ENCODE measurements around the gene CLDN7. TPM values are rescaled to one million over a fixed set of nuclear protein-coding genes. Genes with fewer than 3 reads are reported as not detected.

Gene CLDN7
- total and polyA plus RNA-seq, 4 donors: 3.0 to 35.0 (median 19.6) TPM

DNA sequence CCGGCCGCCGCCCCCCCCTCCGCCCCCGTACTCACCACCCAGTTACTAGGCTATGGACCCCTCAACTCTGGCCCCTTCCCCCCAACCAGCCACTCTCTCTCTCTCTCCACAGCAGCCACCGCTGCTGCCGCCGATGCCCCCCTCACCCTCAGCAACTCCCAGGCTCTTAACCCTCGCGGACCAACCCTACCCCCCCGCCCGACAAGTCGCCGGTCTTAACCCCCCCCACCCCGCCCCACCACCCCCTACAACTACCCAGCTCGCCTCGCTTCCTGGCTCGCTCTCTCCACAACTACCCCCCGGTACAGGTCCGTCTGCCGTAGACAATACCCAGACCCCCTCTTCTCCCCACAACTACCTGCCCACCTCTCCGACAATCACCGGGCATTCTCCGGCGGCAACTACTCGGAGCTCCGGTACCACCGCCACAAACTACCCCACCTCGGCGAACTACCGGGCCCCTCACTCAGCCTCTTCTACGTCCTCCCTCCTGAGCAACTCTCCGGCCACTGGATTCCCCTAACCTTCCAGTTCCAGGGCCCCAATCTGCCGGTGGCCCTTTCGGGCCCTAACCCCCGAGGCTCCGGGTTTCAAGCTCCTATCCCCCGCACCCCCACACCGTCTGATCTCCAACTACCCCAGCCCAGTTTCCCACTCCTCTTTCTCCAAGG is 23.7 kb downstream of the CLDN7 start:
- TF ChIP-seq, protein P1, sequence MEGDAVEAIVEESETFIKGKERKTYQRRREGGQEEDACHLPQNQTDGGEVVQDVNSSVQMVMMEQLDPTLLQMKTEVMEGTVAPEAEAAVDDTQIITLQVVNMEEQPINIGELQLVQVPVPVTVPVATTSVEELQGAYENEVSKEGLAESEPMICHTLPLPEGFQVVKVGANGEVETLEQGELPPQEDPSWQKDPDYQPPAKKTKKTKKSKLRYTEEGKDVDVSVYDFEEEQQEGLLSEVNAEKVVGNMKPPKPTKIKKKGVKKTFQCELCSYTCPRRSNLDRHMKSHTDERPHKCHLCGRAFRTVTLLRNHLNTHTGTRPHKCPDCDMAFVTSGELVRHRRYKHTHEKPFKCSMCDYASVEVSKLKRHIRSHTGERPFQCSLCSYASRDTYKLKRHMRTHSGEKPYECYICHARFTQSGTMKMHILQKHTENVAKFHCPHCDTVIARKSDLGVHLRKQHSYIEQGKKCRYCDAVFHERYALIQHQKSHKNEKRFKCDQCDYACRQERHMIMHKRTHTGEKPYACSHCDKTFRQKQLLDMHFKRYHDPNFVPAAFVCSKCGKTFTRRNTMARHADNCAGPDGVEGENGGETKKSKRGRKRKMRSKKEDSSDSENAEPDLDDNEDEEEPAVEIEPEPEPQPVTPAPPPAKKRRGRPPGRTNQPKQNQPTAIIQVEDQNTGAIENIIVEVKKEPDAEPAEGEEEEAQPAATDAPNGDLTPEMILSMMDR (IDR thresholded peaks at IDR 0.05; ENCODE audit: low read depth, low read length, missing input control): no peak
- TF ChIP-seq HNF4A (conservative IDR thresholded peaks at IDR 0.05) (no peak), FOXA2 (IDR thresholded peaks at IDR 0.05) (no peak), NR2F2 (IDR thresholded peaks at IDR 0.05) (no peak), GABPA (IDR thresholded peaks at IDR 0.05 in 1 of 2, conservative IDR thresholded peaks at IDR 0.05 in 1 of 2) (no peak), TAF1 (conservative IDR thresholded peaks at IDR 0.05) (no peak), HNF4G (IDR thresholded peaks at IDR 0.05) (no peak)
- TF ChIP-seq, protein P2, sequence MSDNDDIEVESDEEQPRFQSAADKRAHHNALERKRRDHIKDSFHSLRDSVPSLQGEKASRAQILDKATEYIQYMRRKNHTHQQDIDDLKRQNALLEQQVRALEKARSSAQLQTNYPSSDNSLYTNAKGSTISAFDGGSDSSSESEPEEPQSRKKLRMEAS (IDR thresholded peaks at IDR 0.05): no peak
- TF ChIP-seq, protein P3, sequence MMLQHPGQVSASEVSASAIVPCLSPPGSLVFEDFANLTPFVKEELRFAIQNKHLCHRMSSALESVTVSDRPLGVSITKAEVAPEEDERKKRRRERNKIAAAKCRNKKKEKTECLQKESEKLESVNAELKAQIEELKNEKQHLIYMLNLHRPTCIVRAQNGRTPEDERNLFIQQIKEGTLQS (IDR thresholded peaks at IDR 0.05): no peak
- TF ChIP-seq, protein P4, sequence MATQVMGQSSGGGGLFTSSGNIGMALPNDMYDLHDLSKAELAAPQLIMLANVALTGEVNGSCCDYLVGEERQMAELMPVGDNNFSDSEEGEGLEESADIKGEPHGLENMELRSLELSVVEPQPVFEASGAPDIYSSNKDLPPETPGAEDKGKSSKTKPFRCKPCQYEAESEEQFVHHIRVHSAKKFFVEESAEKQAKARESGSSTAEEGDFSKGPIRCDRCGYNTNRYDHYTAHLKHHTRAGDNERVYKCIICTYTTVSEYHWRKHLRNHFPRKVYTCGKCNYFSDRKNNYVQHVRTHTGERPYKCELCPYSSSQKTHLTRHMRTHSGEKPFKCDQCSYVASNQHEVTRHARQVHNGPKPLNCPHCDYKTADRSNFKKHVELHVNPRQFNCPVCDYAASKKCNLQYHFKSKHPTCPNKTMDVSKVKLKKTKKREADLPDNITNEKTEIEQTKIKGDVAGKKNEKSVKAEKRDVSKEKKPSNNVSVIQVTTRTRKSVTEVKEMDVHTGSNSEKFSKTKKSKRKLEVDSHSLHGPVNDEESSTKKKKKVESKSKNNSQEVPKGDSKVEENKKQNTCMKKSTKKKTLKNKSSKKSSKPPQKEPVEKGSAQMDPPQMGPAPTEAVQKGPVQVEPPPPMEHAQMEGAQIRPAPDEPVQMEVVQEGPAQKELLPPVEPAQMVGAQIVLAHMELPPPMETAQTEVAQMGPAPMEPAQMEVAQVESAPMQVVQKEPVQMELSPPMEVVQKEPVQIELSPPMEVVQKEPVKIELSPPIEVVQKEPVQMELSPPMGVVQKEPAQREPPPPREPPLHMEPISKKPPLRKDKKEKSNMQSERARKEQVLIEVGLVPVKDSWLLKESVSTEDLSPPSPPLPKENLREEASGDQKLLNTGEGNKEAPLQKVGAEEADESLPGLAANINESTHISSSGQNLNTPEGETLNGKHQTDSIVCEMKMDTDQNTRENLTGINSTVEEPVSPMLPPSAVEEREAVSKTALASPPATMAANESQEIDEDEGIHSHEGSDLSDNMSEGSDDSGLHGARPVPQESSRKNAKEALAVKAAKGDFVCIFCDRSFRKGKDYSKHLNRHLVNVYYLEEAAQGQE (IDR thresholded peaks at IDR 0.05): no peak
- H3K9me3 ChIP-seq (ENCODE audit: control insufficient read depth in 4 of 4, low read length in 3 of 4): no peaks in the 10 kb centered on the region
- peak overlapping the region; percentile 90 to 92 for H3K27ac ChIP-seq (ENCODE audit: low read depth in 1 of 2, low read length in 2 of 2)
- peaks cover 7 to 24% (median 14%) of the 10 kb centered on the region in 4 donors for H3K36me3 ChIP-seq (ENCODE audit: control insufficient read depth in 4 of 4, insufficient read depth in 3 of 4, low read depth in 1 of 4, low read length in 3 of 4)
- H3K9ac ChIP-seq (ENCODE audit: low read depth in 1 of 2, low read length in 2 of 2): peak overlapping the region; percentile 88 to 89
- H3K4me1 ChIP-seq (ENCODE audit: control insufficient read depth in 4 of 4, insufficient read depth in 4 of 4, low read length in 3 of 4): peaks cover 2 to 56% (median 45%) of the 10 kb centered on the region in 4 donors
- no peaks in the 10 kb centered on the region for H3K27me3 ChIP-seq (ENCODE audit: control insufficient read depth in 4 of 4, insufficient read depth in 4 of 4, low read length in 3 of 4)
- under 1% methylated on average over 39 of the region's 39 CpGs for WGBS
- peak overlapping the region; percentile 88 to 94 (median 90) for H3K4me3 ChIP-seq (ENCODE audit: low read depth in 1 of 3, low read length in 3 of 3)
- DNase-seq (ENCODE audit: low spot score): peak; percentile 58

DNA sequence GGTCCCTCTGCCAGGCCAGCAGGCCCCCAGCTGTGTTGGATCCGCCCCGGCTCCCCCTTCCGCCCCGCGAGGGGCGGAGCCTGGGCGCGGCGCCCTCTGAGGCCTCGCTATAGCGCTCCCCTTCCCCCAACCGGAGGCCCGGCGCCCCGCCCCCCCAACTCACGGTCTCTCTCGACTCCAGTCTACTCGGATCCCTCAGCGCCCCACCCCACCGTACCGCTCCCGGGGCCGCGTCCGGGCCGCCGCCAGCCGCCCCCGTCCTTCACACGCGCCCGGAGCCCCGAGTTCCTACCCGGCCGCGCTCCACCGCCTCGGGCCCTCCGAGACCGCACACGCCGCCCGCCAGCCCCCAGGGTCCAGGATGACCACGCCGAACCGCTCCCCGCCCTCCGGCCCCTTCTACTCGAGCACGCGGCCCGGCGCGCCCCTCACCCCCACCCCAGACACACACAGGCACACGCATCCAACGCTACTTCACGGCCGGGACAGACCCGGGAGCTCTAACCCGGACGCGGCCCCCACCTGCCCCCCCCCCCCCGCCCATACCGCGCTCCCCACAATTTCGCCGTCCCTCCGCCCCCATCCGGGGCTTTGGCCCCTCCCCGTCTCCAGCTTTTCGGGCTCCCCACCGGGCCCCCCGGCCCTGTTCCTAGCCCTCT is 24.4 kb downstream of the CLDN7 start:
- DNase-seq (ENCODE audit: low spot score): peak; percentile 93
- H3K36me3 ChIP-seq (ENCODE audit: control insufficient read depth in 4 of 4, insufficient read depth in 3 of 4, low read depth in 1 of 4, low read length in 3 of 4): peaks cover 7 to 24% (median 14%) of the 10 kb centered on the region in 4 donors
- peak overlapping the region; percentile 90 to 92 for H3K27ac ChIP-seq (ENCODE audit: low read depth in 1 of 2, low read length in 2 of 2)
- H3K4me1 ChIP-seq (ENCODE audit: control insufficient read depth in 4 of 4, insufficient read depth in 4 of 4, low read length in 3 of 4): peaks cover 4 to 58% (median 46%) of the 10 kb centered on the region in 4 donors
- 1% methylated on average over 73 of the region's 73 CpGs for WGBS
- H3K4me3 ChIP-seq (ENCODE audit: low read depth in 1 of 3, low read length in 3 of 3): peak overlapping the region; percentile 12 to 94 (median 88)
- H3K27me3 ChIP-seq (ENCODE audit: control insufficient read depth in 4 of 4, insufficient read depth in 4 of 4, low read length in 3 of 4): no peaks in the 10 kb centered on the region
- no peaks in the 10 kb centered on the region for H3K9me3 ChIP-seq (ENCODE audit: control insufficient read depth in 4 of 4, low read length in 3 of 4)
- peak overlapping the region in 1 of 2 donors; percentile 54 for H3K9ac ChIP-seq (ENCODE audit: low read depth in 1 of 2, low read length in 2 of 2)
- TF ChIP-seq, protein P2 (IDR thresholded peaks at IDR 0.05): no peak
- no peak for TF ChIP-seq HNF4A (conservative IDR thresholded peaks at IDR 0.05)
- TF ChIP-seq NR2F2 (IDR thresholded peaks at IDR 0.05): no peak

Data from liver (tissue), 9 donors.